B cell (primary cell): ENCODE data around the gene MTF2. TPM values are rescaled to one million over a fixed set of nuclear protein-coding genes. Genes with fewer than 3 reads are reported as not detected.

Experiments used
- ATAC-seq: fragments of 200-7000 bp; cut with Tn5 transposase; one replicate; pipeline ENCODE4 v1.10.0; 2021; ENCODE audit warnings: low read depth, mild to moderate bottlenecking, moderate number of reproducible peaks, moderate library complexity
- CTCF ChIA-PET: fragments of 350-600 bp; sonication (Branson Sonifier 250); formaldehyde crosslinking; loops from one replicate; lab custom pipeline; 2021; ENCODE audit warnings: antibody characterized with exemption, inconsistent platforms; lab: Charles Lee
- POLR2A ChIA-PET: fragments of 350-600 bp; sonication (Branson Sonifier 250); formaldehyde crosslinking; loops from one replicate; lab custom pipeline; 2021; ENCODE audit warnings: antibody characterized with exemption; lab: Charles Lee
- DNase-seq: peaks from one replicate; pipeline ENCODE4 v3.0.0; 2013
- H2AFZ ChIP-seq: 2 replicates; pipeline ENCODE4 v1.6.1; 2012; ENCODE audit warnings: mild to moderate bottlenecking, low read depth, low read length; ENCODE audit not compliant: insufficient read depth, poor library complexity, severe bottlenecking
- H3K27ac ChIP-seq, 2 donors: 1 replicate in 1 of 2; 2 replicates in 1 of 2; pipeline ENCODE4 v1.5.1; 2012 to 2013; ENCODE audit warnings: low read length in 2 of 2, mild to moderate bottlenecking in 2 of 2, moderate library complexity in 1 of 2
- H3K27me3 ChIP-seq, 4 experiments: fragments of 200-600 bp in 1 of 4; sonication (generic) in 1 of 4; replicated peaks in 1 of 4; 1 replicate in 2 of 4; 2 replicates in 2 of 4; pipeline versions ENCODE4 v1.6.1 to v1.7.0; 2013 to 2016; ENCODE audit warnings: low read length in 3 of 4, mild to moderate bottlenecking in 2 of 4, mixed read lengths in 1 of 4, moderate library complexity in 1 of 4; ENCODE audit not compliant: insufficient read depth in 4 of 4, control insufficient read depth in 3 of 4; ENCODE audit errors: control extremely low read depth in 1 of 4
- H3K36me3 ChIP-seq, 2 experiments: replicated peaks in 1 of 2; 1 replicate in 1 of 2; 2 replicates in 1 of 2; pipeline versions ENCODE4 v1.6.1 to v1.7.1; 2013; ENCODE audit warnings: low read length in 1 of 2; ENCODE audit not compliant: insufficient read depth in 2 of 2, control insufficient read depth in 1 of 2; ENCODE audit errors: control extremely low read depth in 1 of 2, extremely low read depth in 1 of 2
- H3K4me1 ChIP-seq, 2 donors: fragments of 200-600 bp in 1 of 2; sonication (generic) in 1 of 2; 1 replicate in 1 of 2; 2 replicates in 1 of 2; pipeline versions ENCODE4 v1.5.1 to v1.6.1; 2013 to 2017; ENCODE audit warnings: low read length in 2 of 2; ENCODE audit not compliant: control insufficient read depth in 2 of 2, insufficient read depth in 2 of 2
- H3K4me2 ChIP-seq: replicated peaks from 2 replicates; pipeline ENCODE3; 2012; ENCODE audit warnings: mild to moderate bottlenecking, low read depth, low read length; ENCODE audit not compliant: poor library complexity, severe bottlenecking
- H3K4me3 ChIP-seq, 5 experiments: fragments of 200-600 bp in 1 of 5; sonication (generic) in 1 of 5; 1 replicate in 3 of 5; 2 replicates in 2 of 5; pipeline versions ENCODE4 v1.5.1 to v1.7.0; 2011 to 2016; ENCODE audit warnings: low read length in 4 of 5, mild to moderate bottlenecking in 4 of 5, low read depth in 2 of 5, control low read depth in 1 of 5, moderate library complexity in 1 of 5; ENCODE audit not compliant: insufficient read depth in 1 of 5; ENCODE audit errors: control extremely low read depth in 1 of 5, extremely low read depth in 1 of 5
- H3K79me2 ChIP-seq: fragments of 200-600 bp; sonication (generic); one replicate; pipeline ENCODE4 v1.6.0; 2016; ENCODE audit warnings: low read length; ENCODE audit not compliant: control insufficient read depth, insufficient read depth
- H3K9ac ChIP-seq: fragments of 200-600 bp; sonication (generic); 2 replicates; pipeline ENCODE4 v1.6.1; 2017; ENCODE audit warnings: mild to moderate bottlenecking, low read length, moderate library complexity
- H3K9me3 ChIP-seq, 3 donors: one replicate each; pipeline versions ENCODE4 v1.6.1 to v1.7.1; 2013; ENCODE audit warnings: low read length in 2 of 3; ENCODE audit not compliant: control insufficient read depth in 2 of 3, insufficient read depth in 1 of 3; ENCODE audit errors: control extremely low read depth in 1 of 3
- H4K20me1 ChIP-seq: 2 replicates; pipeline ENCODE4 v1.6.0; 2012; ENCODE audit warnings: mild to moderate bottlenecking, low read length; ENCODE audit not compliant: insufficient read depth, control insufficient read depth, poor library complexity, severe bottlenecking
- H3K27ac Mint-ChIP-seq: one replicate; pipeline ENCODE4 v1.8.0; 2021; ENCODE audit warnings: mixed read lengths
- H3K27me3 Mint-ChIP-seq: one replicate; pipeline ENCODE4 v1.8.0; 2021; ENCODE audit warnings: mixed read lengths
- H3K4me1 Mint-ChIP-seq: one replicate; pipeline ENCODE4 v1.8.0; 2021; ENCODE audit warnings: mixed read lengths
- H3K4me3 Mint-ChIP-seq: one replicate; pipeline ENCODE4 v1.8.0; 2021; ENCODE audit warnings: mixed read lengths
- H3K9me3 Mint-ChIP-seq: one replicate; pipeline ENCODE4 v1.8.0; 2022; ENCODE audit warnings: mixed read lengths; ENCODE audit not compliant: insufficient read depth
- EZH2 ChIP-seq: IDR thresholded peaks from 2 replicates; pipeline ENCODE4 v1.6.1; 2012; ENCODE audit warnings: borderline replicate concordance, low read depth, mild to moderate bottlenecking, moderate library complexity, low read length; ENCODE audit not compliant: insufficient read depth, poor library complexity, severe bottlenecking
- WGBS: methylation state at CpG from one replicate; pipeline ENCODE4 v1.1.5; 2013; ENCODE audit warnings: missing lambda C conversion rate; ENCODE audit not compliant: insufficient coverage; 5-methylcytosine and 5-hydroxymethylcytosine counted together
- intact Hi-C: fragments of 100-400 bp; cut with micrococcal nuclease; formaldehyde crosslinking; loops from one replicate; pipeline ENCODE4 v1.10.0; 2022
- polyA plus RNA-seq: library from polyadenylated mRNA; depleted of rRNA; stranded (reverse); fragments of >200 nt; gene quantifications from 2 replicates; pipeline ENCODE4 v1.2.3, GENCODE V29; 2012
- total RNA-seq, 2 donors: library from RNA; stranded (reverse); fragments of 120-200 nt in 1 of 2; gene quantifications; 1 replicate in 1 of 2; 2 replicates in 1 of 2; pipeline versions ENCODE4 v1.2.3 to v1.2.4, GENCODE V29; 2013 to 2022
- TF ChIP-seq, protein P1 (sequence below): fragments of 200-600 bp; IDR thresholded peaks from one replicate; pipeline ENCODE4 v1.8.0; 2022; ENCODE audit warnings: antibody characterized with exemption, mild to moderate bottlenecking

The MTF2 gene
- total and polyA plus RNA-seq, 2 donors (not counting 1 experiment from before 2014, with no cell fraction given), result 19.5 to 68.6 TPM

DNA sequence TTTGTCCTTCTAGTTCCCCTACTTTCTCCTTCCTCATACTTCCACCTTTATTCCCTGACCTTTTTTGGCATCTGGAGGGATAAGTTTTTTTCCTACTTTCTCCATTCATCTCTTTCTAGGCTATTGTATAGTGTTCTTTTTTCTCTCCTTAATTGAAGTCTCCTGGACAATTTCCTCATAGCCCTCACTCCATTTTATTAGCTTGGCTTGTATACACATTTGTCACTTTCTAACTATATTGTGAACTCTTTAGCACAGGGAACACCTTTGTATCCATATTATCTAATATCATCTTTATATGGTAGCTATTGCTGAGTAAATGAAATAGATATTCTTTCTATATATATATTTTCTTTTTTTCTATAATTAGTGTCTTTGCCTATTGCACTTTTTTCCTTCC is 53.6 kb downstream of the MTF2 start:
- Histone ChIP-seq H2AFZ (no peak overlapping the region), H3K27me3 (no peaks in the 10 kb centered on the region), H4K20me1 (no peaks in the 10 kb centered on the region), H3K27ac (no peak overlapping the region), H3K9ac (no peak overlapping the region), H3K4me1 (no peaks in the 10 kb centered on the region), H3K4me3 (no peak overlapping the region), H3K36me3 (peaks cover 19 to 70% of the 10 kb centered on the region in 2 experiments), H3K9me3 (no peaks in the 10 kb centered on the region), H3K4me2 (no peak overlapping the region), H3K79me2 (no peaks in the 10 kb centered on the region)
- ChIA-PET CTCF (no interaction called here), POLR2A (no interaction called here)
- Mint-ChIP-seq H3K4me1 (no peaks in the 10 kb centered on the region), H3K4me3 (no peak overlapping the region), H3K27me3 (no peaks in the 10 kb centered on the region), H3K9me3 (no peaks in the 10 kb centered on the region), H3K27ac (no peak overlapping the region)
- intact Hi-C loops, result no loop called here
- DNase-seq (no peak), ATAC-seq (no peak)
- no peak for TF ChIP-seq EZH2
- TF ChIP-seq, protein P1, sequence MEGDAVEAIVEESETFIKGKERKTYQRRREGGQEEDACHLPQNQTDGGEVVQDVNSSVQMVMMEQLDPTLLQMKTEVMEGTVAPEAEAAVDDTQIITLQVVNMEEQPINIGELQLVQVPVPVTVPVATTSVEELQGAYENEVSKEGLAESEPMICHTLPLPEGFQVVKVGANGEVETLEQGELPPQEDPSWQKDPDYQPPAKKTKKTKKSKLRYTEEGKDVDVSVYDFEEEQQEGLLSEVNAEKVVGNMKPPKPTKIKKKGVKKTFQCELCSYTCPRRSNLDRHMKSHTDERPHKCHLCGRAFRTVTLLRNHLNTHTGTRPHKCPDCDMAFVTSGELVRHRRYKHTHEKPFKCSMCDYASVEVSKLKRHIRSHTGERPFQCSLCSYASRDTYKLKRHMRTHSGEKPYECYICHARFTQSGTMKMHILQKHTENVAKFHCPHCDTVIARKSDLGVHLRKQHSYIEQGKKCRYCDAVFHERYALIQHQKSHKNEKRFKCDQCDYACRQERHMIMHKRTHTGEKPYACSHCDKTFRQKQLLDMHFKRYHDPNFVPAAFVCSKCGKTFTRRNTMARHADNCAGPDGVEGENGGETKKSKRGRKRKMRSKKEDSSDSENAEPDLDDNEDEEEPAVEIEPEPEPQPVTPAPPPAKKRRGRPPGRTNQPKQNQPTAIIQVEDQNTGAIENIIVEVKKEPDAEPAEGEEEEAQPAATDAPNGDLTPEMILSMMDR, result no peak

DNA sequence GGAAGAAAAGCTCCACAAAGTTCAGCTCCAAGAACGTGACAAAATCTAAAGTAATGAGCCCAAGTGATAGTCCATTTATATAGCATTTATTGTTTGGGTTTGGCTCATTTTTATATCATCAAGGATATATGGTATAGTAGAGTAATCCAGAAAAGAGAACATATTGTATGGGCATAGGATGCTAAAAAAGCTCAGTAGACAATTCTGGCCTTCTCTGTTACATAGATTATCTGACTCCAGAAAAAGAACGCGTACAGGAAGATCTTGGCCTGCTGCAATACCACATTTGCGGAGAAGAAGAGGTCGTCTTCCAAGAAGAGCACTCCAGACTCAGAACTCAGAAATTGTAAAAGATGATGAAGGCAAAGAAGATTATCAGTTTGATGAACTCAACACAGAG is 57.4 kb downstream of the MTF2 start:
- no peaks in the 10 kb centered on the region for H3K79me2 ChIP-seq
- H3K4me3 ChIP-seq, result no peak overlapping the region
- intact Hi-C loops, result no loop called here
- Mint-ChIP-seq H3K4me3 (no peak overlapping the region), H3K27ac (no peak overlapping the region), H3K4me1 (no peaks in the 10 kb centered on the region), H3K9me3 (no peaks in the 10 kb centered on the region), H3K27me3 (no peaks in the 10 kb centered on the region)
- POLR2A ChIA-PET, result no interaction called here
- CTCF ChIA-PET, result interaction anchor here (0.9 kb wide), 1 partner anchor 59 kb away, joined by 4 read pairs; no protein-coding TSS in a partner anchor
- no peaks in the 10 kb centered on the region for H3K4me1 ChIP-seq
- TF ChIP-seq, protein P1, result no peak
- no peak for TF ChIP-seq EZH2
- peaks cover 25 to 69% of the 10 kb centered on the region in 2 experiments for H3K36me3 ChIP-seq
- no peaks in the 10 kb centered on the region for H3K9me3 ChIP-seq
- H3K27me3 ChIP-seq, result no peaks in the 10 kb centered on the region
- no peaks in the 10 kb centered on the region for H4K20me1 ChIP-seq
- no CpG with 5 or more reads among the region's 5 CpGs for WGBS
- H3K9ac ChIP-seq, result no peak overlapping the region
- no peak overlapping the region for H2AFZ ChIP-seq
- ATAC-seq, result no peak
- H3K4me2 ChIP-seq, result no peak overlapping the region
- H3K27ac ChIP-seq, result no peak overlapping the region
- no peak for DNase-seq
